ENCODE data around the gene RFX2. TPM values are rescaled to one million over a fixed set of nuclear protein-coding genes. Genes with fewer than 3 reads are reported as not detected.
A peak's percentile ranks its signal among the peaks of the same experiment; 100 is the strongest.

RFX2 gene
- total and polyA plus RNA-seq, 4 experiments from 2014 or later, result 3.6 to 6.7 (median 5.8) TPM

DNA sequence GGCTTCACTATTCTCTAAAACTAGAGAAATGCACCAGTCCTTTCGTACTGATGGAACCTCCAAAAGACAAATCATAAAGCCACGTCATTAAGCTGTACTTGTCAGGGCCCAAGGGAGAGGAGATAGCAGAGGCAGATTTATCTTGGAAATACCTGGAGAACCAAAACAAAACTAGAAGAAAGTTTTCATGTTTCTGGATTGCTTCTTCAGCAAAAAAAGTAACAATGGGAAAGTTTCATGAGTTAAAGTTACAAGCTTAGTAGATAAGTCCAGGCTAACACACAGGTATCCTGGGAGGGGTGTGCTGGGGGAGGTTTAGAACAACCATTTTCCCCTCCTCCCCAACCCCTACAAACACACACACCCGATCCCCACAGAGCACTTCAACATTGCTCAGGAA, 154.0 kb downstream of the RFX2 start:
- DNase-seq, result no peak
- H3K4me1 ChIP-seq (ENCODE audit: insufficient read depth, low read length), result peaks cover 96% of the 10 kb centered on the region
- H3K36me3 ChIP-seq (ENCODE audit: insufficient read depth, low read length), result no peaks in the 10 kb centered on the region
- Mint-ChIP-seq H3K9me3 (no peaks in the 10 kb centered on the region), H3K4me1 (peaks cover 50 to 95% (median 78%) of the 10 kb centered on the region in 4 donors), H3K4me3 (peak overlapping the region in 2 of 8 donors; percentile 20 to 34), H3K27me3 (no peaks in the 10 kb centered on the region), H3K27ac (peak overlapping the region in 6 of 7 donors; percentile 12 to 81 (median 76)), H3K36me3 (peaks cover 3 to 26% of the 10 kb centered on the region in 2 donors)
- ChIA-PET CTCF (ENCODE audit: partially characterized antibody) (interaction anchor here (1.2 to 3.5 kb wide), 2 partner anchors 11 to 31 kb away, joined by 4 to 27 read pairs; no protein-coding TSS in a partner anchor), POLR2A (ENCODE audit: partially characterized antibody) (interaction anchor here (1.0 kb wide), 1 partner anchor 51 kb away, joined by 3 read pairs; no protein-coding TSS in a partner anchor)
- no peaks in the 10 kb centered on the region for H3K27me3 ChIP-seq (ENCODE audit: insufficient read depth, low read length)
- intact Hi-C loops (cut with micrococcal nuclease), result no loop called here
- no peaks in the 10 kb centered on the region for H3K9me3 ChIP-seq (ENCODE audit: control insufficient read depth in 1 of 2, low read length in 2 of 2)
- no peak overlapping the region for H3K4me3 ChIP-seq (ENCODE audit: low read length in 2 of 2)
- H3K27ac ChIP-seq (ENCODE audit: low read depth, low read length), result no peak overlapping the region

DNA sequence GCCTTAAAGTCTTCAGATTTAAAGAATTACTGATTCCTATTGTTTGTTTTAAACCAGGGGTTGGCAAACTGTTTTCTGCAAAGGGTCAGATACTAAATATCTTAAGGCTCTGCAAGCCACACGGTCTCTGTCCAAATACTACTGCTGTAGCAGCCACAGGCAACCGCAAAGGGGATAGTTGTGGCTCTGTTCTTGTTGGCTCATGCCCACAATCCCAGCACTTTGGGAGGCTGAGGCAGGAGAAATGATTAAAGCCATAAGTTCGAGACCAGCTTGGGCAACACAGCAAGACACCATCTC, 154.7 kb downstream of the RFX2 start:
- peaks cover 96% of the 10 kb centered on the region for H3K4me1 ChIP-seq (ENCODE audit: insufficient read depth, low read length)
- H3K4me3 ChIP-seq (ENCODE audit: low read length in 2 of 2), result no peak overlapping the region
- Mint-ChIP-seq H3K27me3 (no peaks in the 10 kb centered on the region), H3K4me1 (peaks cover 54 to 95% (median 79%) of the 10 kb centered on the region in 4 donors), H3K36me3 (peaks cover 3 to 26% of the 10 kb centered on the region in 2 donors), H3K9me3 (no peaks in the 10 kb centered on the region), H3K27ac (peak overlapping the region in 3 of 7 donors; percentile 18 to 62 (median 57)), H3K4me3 (peak overlapping the region in 1 of 8 donors; percentile 4)
- no peaks in the 10 kb centered on the region for H3K36me3 ChIP-seq (ENCODE audit: insufficient read depth, low read length)
- CTCF ChIA-PET (ENCODE audit: partially characterized antibody), result interaction anchor here (1.2 to 3.5 kb wide), 2 partner anchors 12 to 32 kb away, joined by 4 to 27 read pairs; no protein-coding TSS in a partner anchor
- DNase-seq, result no peak
- no peak overlapping the region for H3K27ac ChIP-seq (ENCODE audit: low read depth, low read length)
- POLR2A ChIA-PET (ENCODE audit: partially characterized antibody), result interaction anchor here (1.0 kb wide), 1 partner anchor 51 kb away, joined by 3 read pairs; no protein-coding TSS in a partner anchor
- H3K9me3 ChIP-seq (ENCODE audit: control insufficient read depth in 1 of 2, low read length in 2 of 2), result no peaks in the 10 kb centered on the region
- intact Hi-C loops (cut with micrococcal nuclease), result no loop called here
- no peaks in the 10 kb centered on the region for H3K27me3 ChIP-seq (ENCODE audit: insufficient read depth, low read length)

DNA sequence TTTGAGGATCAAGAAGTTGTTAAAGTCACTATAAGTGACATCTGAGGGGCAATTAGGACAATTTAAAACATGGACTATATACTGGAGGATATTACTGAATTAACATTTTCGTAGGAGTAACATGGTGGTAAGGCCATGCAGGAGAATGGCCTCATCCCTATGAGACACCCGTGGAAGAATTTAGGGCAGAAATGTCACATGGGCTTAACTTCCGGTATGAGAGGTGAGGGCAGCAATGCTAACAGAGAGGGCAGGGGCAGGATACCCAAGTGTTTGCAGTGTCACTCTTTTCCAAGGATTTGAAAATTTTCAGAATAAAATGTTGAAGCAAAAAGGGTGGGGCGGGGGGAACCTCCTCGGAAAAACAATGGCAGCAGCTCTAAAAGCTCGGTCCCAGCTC, 156.0 kb downstream of the RFX2 start:
- intact Hi-C loops (cut with micrococcal nuclease), result no loop called here
- H3K27me3 Mint-ChIP-seq, result no peaks in the 10 kb centered on the region
- peak overlapping the region in 7 of 8 donors; percentile 15 to 80 (median 74) for H3K4me3 Mint-ChIP-seq
- Histone ChIP-seq H3K27ac (ENCODE audit: low read depth, low read length) (peak overlapping the region; percentile 47), H3K9me3 (ENCODE audit: control insufficient read depth in 1 of 2, low read length in 2 of 2) (no peaks in the 10 kb centered on the region), H3K36me3 (ENCODE audit: insufficient read depth, low read length) (no peaks in the 10 kb centered on the region), H3K27me3 (ENCODE audit: insufficient read depth, low read length) (no peaks in the 10 kb centered on the region), H3K4me3 (ENCODE audit: low read length in 2 of 2) (peak overlapping the region in 1 of 2 donors; percentile 44), H3K4me1 (ENCODE audit: insufficient read depth, low read length) (peaks cover 96% of the 10 kb centered on the region)
- ChIA-PET POLR2A (ENCODE audit: partially characterized antibody) (interaction anchor here (0.7 to 1.7 kb wide), 4 partner anchors 8 to 50 kb away, joined by 3 to 7 read pairs (median 5); no protein-coding TSS in a partner anchor), CTCF (ENCODE audit: partially characterized antibody) (interaction anchor here (1.3 to 7.1 kb wide), 2 partner anchors 13 to 150 kb away, joined by 3 to 60 read pairs; no protein-coding TSS in a partner anchor)
- H3K36me3 Mint-ChIP-seq, result peaks cover 3 to 31% of the 10 kb centered on the region in 2 donors
- no peaks in the 10 kb centered on the region for H3K9me3 Mint-ChIP-seq
- peak overlapping the region; percentile 83 to 96 (median 93) for H3K27ac Mint-ChIP-seq
- DNase-seq, result no peak
- H3K4me1 Mint-ChIP-seq, result peaks cover 62 to 95% (median 81%) of the 10 kb centered on the region in 4 donors

DNA sequence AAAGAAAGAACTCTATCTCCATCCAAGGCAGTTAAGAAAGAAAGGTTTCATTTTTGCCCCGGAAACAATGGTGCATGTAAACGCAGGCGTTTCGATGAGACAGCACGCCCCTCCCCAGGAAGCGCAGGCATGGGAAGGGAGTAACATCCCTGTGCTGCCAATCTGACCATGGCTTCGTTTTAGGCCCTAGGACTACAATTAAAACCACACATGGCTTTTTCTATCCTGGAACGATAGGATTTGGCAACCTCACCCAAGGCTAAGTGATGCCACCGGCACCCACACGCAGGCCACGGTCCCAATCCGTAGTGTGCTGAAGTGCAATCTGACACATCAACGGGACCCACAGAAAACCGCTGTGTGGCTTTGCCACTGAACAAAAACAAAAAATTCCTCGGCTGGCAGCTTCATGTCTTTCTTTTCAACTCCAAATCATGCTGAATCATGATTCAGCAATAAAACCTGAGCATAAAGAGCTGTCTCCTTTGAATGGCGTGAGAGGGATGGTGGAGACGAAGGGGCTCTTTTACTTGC, 156.6 kb downstream of the RFX2 start:
- peak overlapping the region; percentile 83 to 96 (median 93) for H3K27ac Mint-ChIP-seq
- H3K4me3 ChIP-seq (ENCODE audit: low read length in 2 of 2), result peak overlapping the region in 1 of 2 donors; percentile 44
- CTCF ChIA-PET (ENCODE audit: partially characterized antibody), result interaction anchor here (0.7 to 7.1 kb wide), 4 partner anchors 9 to 149 kb away, joined by 3 to 60 read pairs (median 4); no protein-coding TSS in a partner anchor

DNA sequence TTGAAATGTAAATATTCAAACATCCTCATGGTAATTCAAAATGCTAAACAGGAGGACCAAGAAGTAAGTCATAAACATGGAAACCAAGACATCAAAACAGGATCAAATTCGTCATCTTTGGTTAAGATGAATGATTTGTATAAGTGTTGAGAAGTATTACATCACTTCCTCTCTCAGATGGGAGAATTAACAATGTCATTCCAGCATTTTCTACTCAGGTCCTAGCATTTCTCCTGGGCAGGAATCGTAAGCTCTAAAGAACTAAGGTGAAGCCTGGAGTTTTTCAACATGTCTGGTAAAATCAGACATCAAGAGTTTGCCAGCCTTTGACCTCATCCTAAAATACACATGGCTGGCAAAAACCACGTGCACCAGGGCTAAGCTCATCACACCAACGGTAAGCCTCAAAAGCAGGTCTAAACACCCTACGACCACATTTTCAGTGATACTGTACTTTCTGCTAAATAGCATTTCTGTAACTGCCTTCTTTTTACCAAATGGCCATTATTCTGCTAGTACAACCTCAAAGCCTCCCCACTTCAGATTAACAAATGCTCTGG, 157.2 kb downstream of the RFX2 start:
- H3K4me1 ChIP-seq (ENCODE audit: insufficient read depth, low read length), result peaks cover 96% of the 10 kb centered on the region
- peak overlapping the region in 7 of 8 donors; percentile 61 to 80 (median 74) for H3K4me3 Mint-ChIP-seq
- H3K4me3 ChIP-seq (ENCODE audit: low read length in 2 of 2), result peak overlapping the region in 1 of 2 donors; percentile 44
- ChIA-PET CTCF (ENCODE audit: partially characterized antibody) (interaction anchor here (0.7 to 7.1 kb wide), 3 partner anchors 9 to 18 kb away, joined by 3 to 60 read pairs (median 4); no protein-coding TSS in a partner anchor), POLR2A (ENCODE audit: partially characterized antibody) (interaction anchor here (1.1 to 6.7 kb wide), 3 partner anchors 9 to 49 kb away, joined by 6 to 104 read pairs (median 7); partner anchors contain the start of gene VMAC)
- peak overlapping the region; percentile 47 for H3K27ac ChIP-seq (ENCODE audit: low read depth, low read length)
- peaks cover 66 to 95% (median 83%) of the 10 kb centered on the region in 4 donors for H3K4me1 Mint-ChIP-seq
- peaks cover 3 to 38% of the 10 kb centered on the region in 2 donors for H3K36me3 Mint-ChIP-seq
- H3K27me3 Mint-ChIP-seq, result no peaks in the 10 kb centered on the region
- H3K27me3 ChIP-seq (ENCODE audit: insufficient read depth, low read length), result no peaks in the 10 kb centered on the region
- no peaks in the 10 kb centered on the region for H3K9me3 Mint-ChIP-seq
- no peaks in the 10 kb centered on the region for H3K36me3 ChIP-seq (ENCODE audit: insufficient read depth, low read length)
- intact Hi-C loops (cut with micrococcal nuclease), result no loop called here
- peak overlapping the region; percentile 83 to 96 (median 93) for H3K27ac Mint-ChIP-seq
- no peaks in the 10 kb centered on the region for H3K9me3 ChIP-seq (ENCODE audit: control insufficient read depth in 1 of 2, low read length in 2 of 2)
- no peak for DNase-seq

More for the DNA sequence above, 156.6 kb downstream of the RFX2 start:
- peak overlapping the region; percentile 47 for H3K27ac ChIP-seq (ENCODE audit: low read depth, low read length)
- peak in 2 of 5 donors; percentile 23 to 34 for DNase-seq
- H3K4me1 Mint-ChIP-seq, result peaks cover 64 to 95% (median 81%) of the 10 kb centered on the region in 4 donors
- H3K9me3 ChIP-seq (ENCODE audit: control insufficient read depth in 1 of 2, low read length in 2 of 2), result no peaks in the 10 kb centered on the region
- H3K27me3 Mint-ChIP-seq, result no peaks in the 10 kb centered on the region
- intact Hi-C loops (cut with micrococcal nuclease), result no loop called here
- peak overlapping the region; percentile 61 to 80 (median 73) for H3K4me3 Mint-ChIP-seq
- H3K27me3 ChIP-seq (ENCODE audit: insufficient read depth, low read length), result no peaks in the 10 kb centered on the region
- POLR2A ChIA-PET (ENCODE audit: partially characterized antibody), result interaction anchor here (0.7 to 1.7 kb wide), 5 partner anchors 9 to 50 kb away, joined by 3 to 7 read pairs (median 5); partner anchors contain the start of gene VMAC
- no peaks in the 10 kb centered on the region for H3K9me3 Mint-ChIP-seq
- H3K36me3 ChIP-seq (ENCODE audit: insufficient read depth, low read length), result no peaks in the 10 kb centered on the region
- H3K4me1 ChIP-seq (ENCODE audit: insufficient read depth, low read length), result peaks cover 96% of the 10 kb centered on the region
- H3K36me3 Mint-ChIP-seq, result peaks cover 3 to 35% of the 10 kb centered on the region in 2 donors

DNA sequence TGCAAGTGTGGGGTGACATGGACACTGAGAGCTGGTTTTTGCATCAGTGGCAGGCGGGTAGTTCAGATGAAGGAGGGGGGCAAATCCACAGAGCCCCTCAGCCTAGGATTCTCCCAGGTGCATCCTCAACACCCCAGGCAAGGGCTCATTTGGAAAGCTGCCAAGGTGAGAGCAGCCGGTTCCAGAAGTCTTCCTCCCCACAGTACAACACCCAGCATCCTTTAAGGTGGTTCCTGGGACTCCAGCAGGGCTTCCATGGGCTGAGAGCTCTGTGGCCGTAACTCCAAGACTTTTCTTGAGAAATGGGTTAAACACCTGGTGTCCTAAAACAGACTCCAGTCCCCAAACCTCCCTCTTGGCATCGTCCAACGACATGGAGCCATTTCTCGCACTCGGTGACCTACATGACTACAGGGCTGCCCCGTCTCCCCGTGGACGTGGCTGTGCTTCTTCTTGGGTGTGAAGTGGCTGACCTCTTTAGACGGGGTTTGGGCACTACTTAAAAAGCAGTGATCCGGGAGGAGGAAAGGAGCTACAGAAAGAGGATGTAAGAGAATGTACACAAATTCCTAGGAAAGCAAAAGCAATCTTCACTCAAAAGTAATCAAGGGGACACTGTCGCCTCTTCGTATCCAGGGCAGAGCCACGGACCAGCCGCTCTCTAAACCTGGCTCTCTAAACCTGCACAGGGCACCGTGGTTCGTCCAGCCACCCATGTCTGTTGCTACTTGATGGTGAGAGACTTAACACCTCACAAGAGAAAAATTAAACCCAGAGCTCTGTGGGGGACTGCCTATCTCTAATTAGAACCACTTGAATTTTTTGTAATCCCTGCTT, 157.9 kb downstream of the RFX2 start:
- ChIA-PET POLR2A (ENCODE audit: partially characterized antibody) (interaction anchor here (1.1 to 6.7 kb wide), 3 partner anchors 10 to 48 kb away, joined by 6 to 104 read pairs (median 23); partner anchors contain the start of genes RANBP3 and VMAC), CTCF (ENCODE audit: partially characterized antibody) (interaction anchor here (0.6 to 7.1 kb wide), 5 partner anchors 15 to 443 kb away, joined by 3 to 60 read pairs (median 3); no protein-coding TSS in a partner anchor)
- Mint-ChIP-seq H3K9me3 (no peaks in the 10 kb centered on the region), H3K27me3 (no peaks in the 10 kb centered on the region), H3K4me1 (peaks cover 66 to 95% (median 83%) of the 10 kb centered on the region in 4 donors), H3K36me3 (peaks cover 0 to 36% of the 10 kb centered on the region in 2 donors), H3K4me3 (peak overlapping the region in 6 of 8 donors; percentile 21 to 75 (median 63)), H3K27ac (peak overlapping the region; percentile 83 to 96 (median 93))
- Histone ChIP-seq H3K4me3 (ENCODE audit: low read length in 2 of 2) (no peak overlapping the region), H3K27me3 (ENCODE audit: insufficient read depth, low read length) (no peaks in the 10 kb centered on the region), H3K27ac (ENCODE audit: low read depth, low read length) (peak overlapping the region; percentile 47), H3K9me3 (ENCODE audit: control insufficient read depth in 1 of 2, low read length in 2 of 2) (no peaks in the 10 kb centered on the region), H3K4me1 (ENCODE audit: insufficient read depth, low read length) (peaks cover 96% of the 10 kb centered on the region), H3K36me3 (ENCODE audit: insufficient read depth, low read length) (no peaks in the 10 kb centered on the region)
- no peak for DNase-seq
- intact Hi-C loops (cut with micrococcal nuclease), result no loop called here
